AG09309 (cell line): Measurements from ENCODE around the gene SHISAL1.

ENCODE experiments used
- DNase-seq: peaks from one replicate; pipeline ENCODE4 v3.0.0-alpha.2; 2010; ENCODE audit warnings: low read depth
- H3K4me3 ChIP-seq: 2 replicates; pipeline ENCODE4 v1.5.1; 2011; ENCODE audit warnings: mild to moderate bottlenecking, low read depth, low read length, moderate library complexity; ENCODE audit not compliant: control insufficient read depth
- CTCF ChIP-seq: IDR thresholded peaks from 2 replicates; pipeline ENCODE4 v1.5.1; 2011; ENCODE audit warnings: mild to moderate bottlenecking, low read depth, low read length, inconsistent platforms; ENCODE audit not compliant: insufficient read depth, control insufficient read depth; ENCODE audit errors: missing control alignments

The SHISAL1 gene

DNA sequence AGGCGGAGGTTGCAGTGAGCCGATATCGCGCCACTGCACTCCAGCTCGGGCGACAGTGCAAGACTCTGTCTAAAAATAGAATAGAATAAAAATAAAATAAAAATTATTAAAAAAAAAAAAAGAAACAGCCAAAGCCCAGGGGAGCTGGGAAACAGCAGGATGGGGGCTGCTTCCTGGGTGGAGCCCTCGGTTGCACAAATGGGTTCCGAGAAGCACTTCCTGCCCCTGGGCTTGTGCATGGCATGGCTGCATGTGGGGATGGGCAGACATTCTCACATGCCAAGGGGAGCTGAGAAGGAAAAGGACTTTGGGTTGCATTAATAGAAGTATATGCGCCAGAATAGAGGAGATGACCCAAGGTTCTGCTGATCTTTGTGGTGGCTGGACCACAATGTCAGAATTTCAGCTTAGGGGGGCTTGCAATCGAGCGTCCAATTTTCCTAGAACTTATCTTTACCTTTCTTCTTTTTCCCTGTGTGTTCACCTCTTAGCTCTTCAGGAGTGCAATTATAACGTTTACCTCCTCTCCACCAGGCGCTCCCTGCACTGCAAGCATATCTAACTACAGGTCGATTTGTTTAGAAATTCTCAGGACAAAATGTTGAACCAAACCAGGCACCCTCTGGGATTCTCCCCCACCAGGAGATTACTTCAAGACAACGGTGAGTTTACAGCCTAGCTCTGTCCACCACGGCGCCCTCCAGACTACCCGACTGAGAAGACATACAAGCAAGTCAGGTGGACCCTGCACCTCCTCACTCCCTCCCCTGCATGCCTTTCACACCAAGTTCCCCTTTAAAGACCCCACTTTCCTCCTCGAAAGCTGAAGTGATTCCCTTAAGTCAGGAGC, 53.2 kb downstream of the SHISAL1 start:
- no peak for DNase-seq
- H3K4me3 ChIP-seq = no peak overlapping the region
- no peak for TF ChIP-seq CTCF

DNA sequence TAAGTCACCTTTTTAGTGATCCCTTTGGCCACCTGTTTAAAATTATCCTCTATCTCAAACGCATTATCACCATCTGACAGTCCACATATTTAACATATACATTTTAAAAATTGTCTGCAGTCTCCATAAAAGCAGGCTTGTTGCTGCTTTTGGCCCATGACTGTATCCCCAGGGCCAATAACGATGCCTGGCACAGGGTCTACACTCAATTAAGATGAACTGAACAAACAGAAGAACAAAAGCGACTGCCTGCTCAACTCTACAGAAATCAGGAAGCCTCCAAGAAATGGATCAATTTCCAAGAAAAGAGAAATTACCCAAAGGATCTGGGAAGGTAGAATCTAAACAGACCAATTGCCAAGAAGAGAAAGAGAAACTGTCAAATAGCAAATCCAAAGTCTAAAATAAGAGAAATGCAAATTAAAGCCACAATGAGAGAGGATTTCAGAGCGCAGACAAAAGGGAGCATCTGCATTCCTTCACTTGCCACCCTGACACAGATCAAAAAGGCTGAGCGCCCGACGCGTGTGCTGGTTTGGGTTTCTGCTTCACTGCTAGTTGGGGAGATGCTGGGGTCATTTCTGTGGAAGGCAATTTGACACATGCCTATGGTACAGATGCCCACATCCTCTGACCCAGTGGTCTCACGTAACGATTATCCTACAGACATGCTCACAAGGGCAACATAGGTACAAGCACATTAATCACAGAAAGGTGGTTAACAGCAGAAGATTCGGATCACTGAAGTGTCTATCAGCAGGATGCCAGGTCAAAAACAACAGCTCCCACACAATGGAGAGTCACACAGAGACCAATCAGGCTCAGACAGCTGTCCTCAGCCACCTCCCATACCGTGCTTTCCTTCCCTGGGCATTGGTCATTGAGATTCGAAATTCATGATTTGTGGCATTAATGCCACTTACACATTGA, 55.9 kb downstream of the SHISAL1 start:
- TF ChIP-seq CTCF = no peak
- H3K4me3 ChIP-seq = no peak overlapping the region
- no peak for DNase-seq

GRCh38 chr22:44256085-44256484, 56.7 kb downstream of the SHISAL1 start:
- no peak for DNase-seq
- TF ChIP-seq CTCF = no peak
- no peak overlapping the region for H3K4me3 ChIP-seq

DNA sequence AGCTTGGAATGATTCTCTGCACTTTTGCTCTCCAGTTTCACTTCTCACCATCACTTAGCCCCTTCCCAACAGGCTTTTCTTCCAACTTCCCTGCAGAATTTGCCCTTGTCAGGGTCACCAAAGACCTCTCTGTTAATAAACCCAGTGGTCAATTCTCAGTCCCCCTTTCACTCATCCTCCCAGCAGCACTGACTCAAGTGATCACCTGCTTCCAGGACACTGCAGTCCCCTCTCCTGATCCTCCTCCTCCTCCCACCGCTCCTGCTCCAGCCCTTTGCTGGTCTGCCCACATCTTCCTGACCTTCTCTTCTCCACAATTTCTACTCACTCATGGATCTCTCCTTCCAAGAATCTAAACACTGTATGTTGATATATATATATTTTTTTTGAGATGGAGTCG, 57.9 kb downstream of the SHISAL1 start:
- H3K4me3 ChIP-seq = no peak overlapping the region

DNA sequence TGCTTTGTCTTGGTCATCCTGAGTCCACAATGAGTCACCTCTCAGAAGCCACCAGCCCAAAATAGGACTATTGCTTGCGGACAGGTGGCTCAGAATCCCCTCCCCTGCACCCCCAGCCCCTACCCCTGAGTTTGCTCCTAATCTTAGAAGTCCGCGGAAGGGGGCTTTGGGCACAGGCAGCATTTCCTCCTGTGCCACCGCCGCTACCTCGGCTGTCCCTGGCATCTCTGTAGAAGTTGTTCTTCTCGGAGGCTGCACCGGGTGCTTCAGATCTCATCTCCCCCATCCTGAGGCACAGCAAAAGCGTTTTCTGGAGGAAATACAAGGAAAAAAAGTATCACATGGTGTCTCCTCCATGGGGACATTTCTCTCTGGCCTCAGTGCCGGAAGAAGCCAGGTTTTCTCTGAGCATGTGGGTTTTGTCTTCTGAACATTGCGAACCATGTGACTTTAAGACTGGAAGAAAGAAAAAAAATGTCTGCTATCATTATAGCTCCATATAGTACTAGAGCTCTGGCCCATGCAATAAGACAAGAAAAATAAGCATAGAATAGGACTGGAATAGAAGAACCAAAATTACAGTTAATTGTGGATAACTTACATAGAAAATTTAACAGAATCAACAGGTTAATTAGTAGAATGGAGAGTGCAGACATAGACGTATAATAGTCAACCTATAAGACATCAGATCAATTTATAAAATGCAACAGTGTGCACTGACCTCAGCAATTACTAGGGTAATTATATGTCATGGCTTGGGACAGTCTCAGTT, 63.2 kb downstream of the SHISAL1 start:
- TF ChIP-seq CTCF = no peak
- no peak overlapping the region for H3K4me3 ChIP-seq
- no peak for DNase-seq

More for the DNA sequence above, 57.9 kb downstream of the SHISAL1 start:
- DNase-seq = no peak
- no peak for TF ChIP-seq CTCF

GRCh38 chr22:44248926-44249325, 63.8 kb downstream of the SHISAL1 start:
- no peak overlapping the region for H3K4me3 ChIP-seq
- no peak for TF ChIP-seq CTCF
- no peak for DNase-seq
